IMR-90 (cell line): ENCODE results near the gene SETD6. TPM values are rescaled to one million over a fixed set of nuclear protein-coding genes. Genes with fewer than 3 reads are reported as not detected.

ENCODE experiments used
- ATAC-seq: fragments of 200-7000 bp; cut with Tn5 transposase; 2 replicates; pipeline ENCODE4 v1.9.1; 2020; ENCODE audit warnings: low read depth, mild to moderate bottlenecking, moderate library complexity
- BruUV-seq: library from RNA; stranded (reverse); fragments of 400-500 nt; replicated peaks from 2 replicates; lab custom pipeline; 2021; lab: Mats Ljungman, UMichigan
- CTCF ChIA-PET: fragments of 300-600 bp; formaldehyde crosslinking; extraction: SDS; loops from one replicate; lab custom pipeline; 2021; ENCODE audit warnings: antibody characterized with exemption; lab: Yijun Ruan, JAX
- POLR2A ChIA-PET: fragments of 300-600 bp; sonication (Branson Sonifier 250); formaldehyde crosslinking; loops from one replicate; lab custom pipeline; 2022; ENCODE audit warnings: antibody characterized with exemption; ENCODE audit not compliant: unreplicated experiment; lab: Charles Lee
- DNase-seq: peaks from one replicate; pipeline ENCODE4 v3.0.0; 2013
- H2AFZ ChIP-seq: replicated peaks from 2 replicates; pipeline ENCODE3; 2013; ENCODE audit warnings: low read length, mild to moderate bottlenecking; ENCODE audit not compliant: poor library complexity
- H2AK5ac ChIP-seq: 2 replicates; pipeline ENCODE4 v1.6.1; 2013; ENCODE audit warnings: low read depth, low read length, inconsistent platforms
- H2AK9ac ChIP-seq: replicated peaks from 2 replicates; pipeline ENCODE3; 2013; ENCODE audit warnings: mild to moderate bottlenecking, low read depth, low read length, moderate library complexity; ENCODE audit not compliant: poor library complexity
- H2BK120ac ChIP-seq: 2 replicates; pipeline ENCODE4 v1.6.1; 2013; ENCODE audit warnings: low read depth, low read length, inconsistent platforms
- H2BK15ac ChIP-seq: 3 replicates; pipeline ENCODE4 v1.6.1; 2013; ENCODE audit warnings: low read depth, low read length, inconsistent platforms
- H2BK20ac ChIP-seq: 2 replicates; pipeline ENCODE4 v1.6.1; 2013; ENCODE audit warnings: low read depth, mild to moderate bottlenecking, inconsistent platforms, low read length, moderate library complexity
- H2BK5ac ChIP-seq: 2 replicates; pipeline ENCODE4 v1.6.1; 2013; ENCODE audit warnings: mild to moderate bottlenecking, low read depth, low read length, inconsistent platforms; ENCODE audit not compliant: poor library complexity, severe bottlenecking
- H3K14ac ChIP-seq: replicated peaks from 2 replicates; pipeline ENCODE4 v1.6.1; 2013; ENCODE audit warnings: low read depth, low read length, inconsistent platforms
- H3K18ac ChIP-seq: 2 replicates; pipeline ENCODE4 v1.6.1; 2013; ENCODE audit warnings: low read depth, low read length, control low read depth
- H3K23ac ChIP-seq: 2 replicates; pipeline ENCODE4 v1.6.1; 2013; ENCODE audit warnings: low read depth, low read length, inconsistent platforms
- H3K27ac ChIP-seq: 2 replicates; pipeline ENCODE4 v1.5.1; 2013; ENCODE audit warnings: mild to moderate bottlenecking, control low read depth, low read length; ENCODE audit not compliant: insufficient read depth
- H3K27me3 ChIP-seq: 2 replicates; pipeline ENCODE4 v1.6.1; 2013; ENCODE audit warnings: low read length; ENCODE audit not compliant: control insufficient read depth, insufficient read depth
- H3K36me3 ChIP-seq: 2 replicates; pipeline ENCODE4 v1.6.1; 2013; ENCODE audit warnings: low read length, mixed read lengths; ENCODE audit not compliant: control insufficient read depth, insufficient read depth
- H3K4ac ChIP-seq: 2 replicates; pipeline ENCODE4 v1.6.1; 2013; ENCODE audit warnings: low read depth, low read length, inconsistent platforms
- H3K4me1 ChIP-seq: 2 replicates; pipeline ENCODE4 v1.6.1; 2013; ENCODE audit warnings: low read length, mixed read lengths; ENCODE audit not compliant: control insufficient read depth, insufficient read depth
- H3K4me2 ChIP-seq: 2 replicates; pipeline ENCODE4 v1.6.1; 2013; ENCODE audit warnings: low read depth, mild to moderate bottlenecking, control low read depth, low read length, moderate library complexity
- H3K4me3 ChIP-seq: 2 replicates; pipeline ENCODE4 v1.5.1; 2013; ENCODE audit warnings: low read depth, mild to moderate bottlenecking, control low read depth, low read length, moderate library complexity; ENCODE audit not compliant: insufficient read depth
- H3K56ac ChIP-seq: 2 replicates; pipeline ENCODE4 v1.6.1; 2013; ENCODE audit warnings: low read length, inconsistent platforms; ENCODE audit not compliant: insufficient read depth; ENCODE audit errors: extremely low read depth
- H3K79me1 ChIP-seq, 2 experiments: 2 replicates each; pipeline ENCODE4 v1.6.1; 2013; ENCODE audit warnings: low read length in 2 of 2, inconsistent platforms in 1 of 2, low read depth in 1 of 2
- H3K9ac ChIP-seq: 2 replicates; pipeline ENCODE4 v1.6.1; 2013; ENCODE audit warnings: low read depth, low read length, control low read depth
- H3K9me1 ChIP-seq: 2 replicates; pipeline ENCODE4 v1.6.1; 2013; ENCODE audit warnings: low read length, inconsistent platforms; ENCODE audit not compliant: insufficient read depth
- H3K9me3 ChIP-seq: 2 replicates; pipeline ENCODE4 v1.6.1; 2013; ENCODE audit warnings: low read length; ENCODE audit not compliant: control insufficient read depth, insufficient read depth
- H4K20me1 ChIP-seq: 2 replicates; pipeline ENCODE4 v1.6.1; 2013; ENCODE audit warnings: low read length, inconsistent platforms; ENCODE audit not compliant: insufficient read depth
- H4K5ac ChIP-seq: 2 replicates; pipeline ENCODE4 v1.6.1; 2013; ENCODE audit warnings: mild to moderate bottlenecking, low read depth, low read length, control low read depth
- H4K8ac ChIP-seq, 2 experiments: 2 replicates each; pipeline ENCODE4 v1.6.1; 2013; ENCODE audit warnings: low read depth in 2 of 2, low read length in 2 of 2, control low read depth in 1 of 2, inconsistent platforms in 1 of 2
- H4K91ac ChIP-seq: 2 replicates; pipeline ENCODE4 v1.6.1; 2013; ENCODE audit warnings: low read depth, low read length, inconsistent platforms; ENCODE audit not compliant: insufficient read depth
- BHLHE40 ChIP-seq: fragments of 150-350 bp; IDR thresholded peaks from 2 replicates; pipeline ENCODE4 v1.6.1; 2016; ENCODE audit warnings: mild to moderate bottlenecking, low read depth, low read length
- CEBPB ChIP-seq: IDR thresholded peaks from 2 replicates; pipeline ENCODE4 v1.6.1; 2012; ENCODE audit warnings: low read depth, low read length, improper control_type of control experiment
- CHD1 ChIP-seq: IDR thresholded peaks from 2 replicates; pipeline ENCODE4 v1.6.1; 2012; ENCODE audit warnings: low read depth, low read length, improper control_type of control experiment
- CTCF ChIP-seq: conservative IDR thresholded peaks from 2 replicates; pipeline ENCODE4 v1.5.1; 2012; ENCODE audit warnings: mild to moderate bottlenecking, low read depth, low read length, improper control_type of control experiment
- FOS ChIP-seq: fragments of 150-350 bp; IDR thresholded peaks from 2 replicates; pipeline ENCODE4 v1.6.1; 2016; ENCODE audit warnings: low read depth, low read length
- MAFK ChIP-seq: IDR thresholded peaks from 2 replicates; pipeline ENCODE4 v1.6.1; 2012; ENCODE audit warnings: low read depth, low read length, improper control_type of control experiment
- MAZ ChIP-seq: IDR thresholded peaks from 2 replicates; pipeline ENCODE4 v1.6.1; 2012; ENCODE audit warnings: low read depth, mild to moderate bottlenecking, low read length, improper control_type of control experiment, moderate library complexity, borderline replicate concordance
- MXI1 ChIP-seq: IDR thresholded peaks from 2 replicates; pipeline ENCODE4 v1.6.1; 2012; ENCODE audit warnings: low read depth, mild to moderate bottlenecking, low read length, moderate library complexity, borderline replicate concordance
- NFE2L2 ChIP-seq: fragments of 150-350 bp; IDR thresholded peaks from 2 replicates; pipeline ENCODE4 v1.6.1; 2016; ENCODE audit warnings: low read depth, mild to moderate bottlenecking, low read length
- POLR2A ChIP-seq: IDR thresholded peaks from 2 replicates; pipeline ENCODE4 v1.6.1; 2012; ENCODE audit warnings: mild to moderate bottlenecking, low read depth, low read length
- RAD21 ChIP-seq: IDR thresholded peaks from 2 replicates; pipeline ENCODE4 v1.6.1; 2012; ENCODE audit warnings: low read length, improper control_type of control experiment
- RCOR1 ChIP-seq: IDR thresholded peaks from 2 replicates; pipeline ENCODE4 v1.6.1; 2012; ENCODE audit warnings: mild to moderate bottlenecking, low read length, improper control_type of control experiment; ENCODE audit not compliant: insufficient replicate concordance
- RFX5 ChIP-seq: IDR thresholded peaks from 2 replicates; pipeline ENCODE4 v1.8.0; 2012; ENCODE audit warnings: low read depth, mild to moderate bottlenecking, low read length, moderate library complexity
- SMC3 ChIP-seq: fragments of 150-350 bp; IDR thresholded peaks from 2 replicates; pipeline ENCODE4 v1.6.1; 2016; ENCODE audit warnings: low read depth, mild to moderate bottlenecking, antibody characterized with exemption, low read length, moderate library complexity
- WGBS, 2 experiments: methylation state at CpG; one replicate each; pipeline versions ENCODE4 v1.1.5 to v1.1.7; 2013; ENCODE audit warnings: missing lambda C conversion rate in 2 of 2; ENCODE audit not compliant: insufficient read length in 1 of 2; ENCODE audit errors: extremely low coverage in 2 of 2; 5-methylcytosine and 5-hydroxymethylcytosine counted together
- dilution Hi-C: fragments of 300-500 bp; cut with HindIII; formaldehyde crosslinking; loops from one replicate; pipeline ENCODE4 v1.14.3; 2018; ENCODE audit warnings: low sequenced_read_pairs; ENCODE audit not compliant: unreplicated experiment
- in situ Hi-C: fragments of 300-500 bp; cut with MboI; formaldehyde crosslinking; loops from 3 replicates; pipeline ENCODE4 v1.14.3; 2019; ENCODE audit warnings: low sequenced_read_pairs, inconsistent platforms, mixed read lengths
- intact Hi-C: fragments of 100-400 bp; cut with micrococcal nuclease; formaldehyde crosslinking; loops from 2 replicates; pipeline ENCODE4 v1.10.0; 2022
- polyA plus RNA-seq, 3 experiments: library from polyadenylated mRNA; depleted of rRNA; stranded (reverse); fragments of >200 nt; gene quantifications; 2 replicates each; pipeline ENCODE4 v1.2.3, GENCODE V29; 2012; ENCODE audit warnings: low replicate concordance in 1 of 3
- total RNA-seq: library from RNA; depleted of rRNA; stranded (reverse); fragments of >200 nt; gene quantifications from 2 replicates; pipeline ENCODE4 v1.2.3, GENCODE V29; 2012

SETD6 gene
- total and polyA plus RNA-seq, 2 of the 4 experiments (the other 2 are of a cell fraction): 3.2 to 6.4 TPM

- in situ Hi-C loops (no loop called here), intact Hi-C loops (no loop called here), dilution Hi-C loops (no loop called here)
- Histone ChIP-seq H3K9me3 (no peaks in the 10 kb centered on the region), H3K36me3 (no peaks in the 10 kb centered on the region), H3K4me2 (no peak overlapping the region), H4K8ac (no peak overlapping the region), H2BK5ac (no peak overlapping the region), H3K79me1 (no peaks in the 10 kb centered on the region), H4K20me1 (no peaks in the 10 kb centered on the region), H3K4me3 (no peak overlapping the region), H3K23ac (no peak overlapping the region), H2BK120ac (no peak overlapping the region), H4K91ac (no peak overlapping the region), H2BK15ac (no peak overlapping the region), H3K18ac (no peak overlapping the region), H3K56ac (no peak overlapping the region), H3K27ac (no peak overlapping the region), H3K14ac (no peak overlapping the region), H3K27me3 (peaks cover 9% of the 10 kb centered on the region), H2BK20ac (no peak overlapping the region), H3K9me1 (no peaks in the 10 kb centered on the region), H2AK5ac (no peak overlapping the region), H4K5ac (no peak overlapping the region), H2AFZ (no peak overlapping the region), H3K4me1 (no peaks in the 10 kb centered on the region), H3K9ac (no peak overlapping the region), H3K4ac (no peak overlapping the region), H2AK9ac (no peak overlapping the region)
- no peak for DNase-seq
- CTCF ChIA-PET: no interaction called here
- POLR2A ChIA-PET: no interaction called here
- 87% methylated on average over 3 of the region's 11 CpGs; no CpG with 5 or more reads in 1 of the 2 experiments for WGBS, 2 experiments
- BruUV-seq: no TSS peak
- TF ChIP-seq NFE2L2: no peak
- no peak for TF ChIP-seq MAFK
- no peak for TF ChIP-seq POLR2A
- no peak for TF ChIP-seq CHD1
- TF ChIP-seq CTCF: no peak
- TF ChIP-seq RCOR1: no peak
- TF ChIP-seq SMC3: no peak
- no peak for TF ChIP-seq BHLHE40
- no peak for TF ChIP-seq MXI1
- TF ChIP-seq RAD21: no peak
- no peak for TF ChIP-seq CEBPB
- TF ChIP-seq MAZ: no peak
- TF ChIP-seq RFX5: no peak
- TF ChIP-seq FOS: no peak
- ATAC-seq: no peak
Measured at GRCh38 chr16:58481226-58481869, 34.0 kb upstream of the SETD6 start.
